Peyer's patch (tissue), 4 donors: ENCODE measurements around the gene OCA2. TPM values are rescaled to one million over a fixed set of nuclear protein-coding genes. Genes with fewer than 3 reads are reported as not detected.
A peak's percentile ranks its signal among the peaks of the same experiment; 100 is the strongest.

Experiments
- DNase-seq, 3 donors: peaks; one replicate each; pipeline ENCODE4 v3.0.0-alpha.2; 2017 to 2019
- H3K27ac ChIP-seq, 4 donors: fragments of 200-600 bp; sonication (generic); one replicate each; pipeline ENCODE4 v1.5.1; 2016 to 2019
- H3K27me3 ChIP-seq, 2 donors: fragments of 200-600 bp; sonication (generic); one replicate each; pipeline ENCODE4 v1.5.1; 2019
- H3K36me3 ChIP-seq, 3 donors: fragments of 200-600 bp; sonication (generic); one replicate each; pipeline ENCODE4 v1.5.1; 2016 to 2019
- H3K4me1 ChIP-seq, 4 donors: fragments of 200-600 bp; sonication (generic); one replicate each; pipeline ENCODE4 v1.5.1; 2016 to 2019
- H3K4me3 ChIP-seq, 4 donors: fragments of 200-600 bp; sonication (generic); 1 replicate in 3 of 4; 2 replicates in 1 of 4; pipeline ENCODE4 v1.5.1; 2016 to 2019; ENCODE audit warnings: mild to moderate bottlenecking in 1 of 4
- H3K9me3 ChIP-seq, 4 donors: fragments of 200-600 bp; sonication (generic); one replicate each; pipeline ENCODE4 v1.5.1; 2016 to 2019; ENCODE audit warnings: mild to moderate bottlenecking in 1 of 4
- CTCF ChIP-seq, 6 experiments: fragments of 450-650 bp in 4 of 6; fragments of 200-600 bp in 2 of 6; sonication (generic) in 1 of 6; IDR thresholded peaks; one replicate each; pipeline ENCODE4 v1.5.1; 2017 to 2019; ENCODE audit warnings: antibody characterized with exemption in 6 of 6, mild to moderate bottlenecking in 3 of 6, moderate library complexity in 1 of 6
- POLR2A ChIP-seq, 2 donors: fragments of 450-650 bp; IDR thresholded peaks; one replicate each; pipeline ENCODE4 v1.5.1; 2017; ENCODE audit warnings: antibody characterized with exemption in 2 of 2, mild to moderate bottlenecking in 2 of 2, moderate library complexity in 2 of 2
- total RNA-seq, 4 donors: library from RNA; depleted of rRNA; stranded (reverse); fragments of >200 nt; gene quantifications; one replicate each; pipeline ENCODE4 v1.1.0, GENCODE V29; 2016

Gene OCA2
- total RNA-seq, 4 donors from 2014 or later, result 1.4 to 3.0 TPM; not detected in 2

- peaks cover 0 to 84% (median 0%) of the 10 kb centered on the region in 3 donors for H3K36me3 ChIP-seq
These were observed 27.9 kb upstream of the OCA2 start for GRCh38 chr15:28127036-28127435.

GRCh38 chr15:28125673-28126651 is 26.8 kb upstream of the OCA2 start:
- DNase-seq, result no peak
- Histone ChIP-seq H3K27me3 (no peaks in the 10 kb centered on the region), H3K9me3 (no peaks in the 10 kb centered on the region), H3K4me1 (no peaks in the 10 kb centered on the region), H3K4me3 (no peak overlapping the region), H3K27ac (no peak overlapping the region), H3K36me3 (peaks cover 0 to 81% (median 0%) of the 10 kb centered on the region in 3 donors)
- TF ChIP-seq CTCF (IDR thresholded peaks at IDR 0.05) (peak in 5 of 6 experiments; percentile 44 to 68 (median 46)), POLR2A (IDR thresholded peaks at IDR 0.05) (no peak)

More at GRCh38 chr15:28127036-28127435, 27.9 kb upstream of the OCA2 start:
- TF ChIP-seq POLR2A (IDR thresholded peaks at IDR 0.05) (no peak), CTCF (IDR thresholded peaks at IDR 0.05) (no peak)
- H3K27ac ChIP-seq, result no peak overlapping the region
- H3K27me3 ChIP-seq, result no peaks in the 10 kb centered on the region
- H3K4me1 ChIP-seq, result no peaks in the 10 kb centered on the region
- no peak overlapping the region for H3K4me3 ChIP-seq
- DNase-seq, result no peak
- no peaks in the 10 kb centered on the region for H3K9me3 ChIP-seq

GRCh38 chr15:28124841-28125240 is 25.7 kb upstream of the OCA2 start:
- Histone ChIP-seq H3K27me3 (no peaks in the 10 kb centered on the region), H3K4me1 (no peaks in the 10 kb centered on the region), H3K4me3 (no peak overlapping the region), H3K27ac (no peak overlapping the region), H3K9me3 (no peaks in the 10 kb centered on the region), H3K36me3 (peaks cover 0 to 81% (median 0%) of the 10 kb centered on the region in 3 donors)
- TF ChIP-seq CTCF (IDR thresholded peaks at IDR 0.05) (no peak), POLR2A (IDR thresholded peaks at IDR 0.05) (no peak)
- DNase-seq, result no peak

GRCh38 chr15:28123408-28124023 is 24.4 kb upstream of the OCA2 start:
- DNase-seq, result peak; percentile 58 to 81 (median 72)

More at GRCh38 chr15:28123408-28124023, 24.4 kb upstream of the OCA2 start:
- Histone ChIP-seq H3K27me3 (no peaks in the 10 kb centered on the region), H3K36me3 (peaks cover 0 to 80% (median 0%) of the 10 kb centered on the region in 3 donors), H3K9me3 (no peaks in the 10 kb centered on the region), H3K27ac (no peak overlapping the region), H3K4me3 (no peak overlapping the region), H3K4me1 (no peaks in the 10 kb centered on the region)
- TF ChIP-seq CTCF (IDR thresholded peaks at IDR 0.05) (peak in 4 of 6 experiments; percentile 60 to 69 (median 66)), POLR2A (IDR thresholded peaks at IDR 0.05) (no peak)
